IMR-90 (cell line): Measurements from ENCODE around the gene RIMBP2. TPM values are rescaled to one million over a fixed set of nuclear protein-coding genes. Genes with fewer than 3 reads are reported as not detected.

Source experiments
- ATAC-seq: fragments of 200-7000 bp; cut with Tn5 transposase; 2 replicates; pipeline ENCODE4 v1.9.1; 2020; ENCODE audit warnings: low read depth, mild to moderate bottlenecking, moderate library complexity
- BruUV-seq: library from RNA; stranded (reverse); fragments of 400-500 nt; replicated peaks from 2 replicates; lab custom pipeline; 2021; lab: Mats Ljungman, UMichigan
- CTCF ChIA-PET: fragments of 300-600 bp; formaldehyde crosslinking; extraction: SDS; loops from one replicate; lab custom pipeline; 2021; ENCODE audit warnings: antibody characterized with exemption; lab: Yijun Ruan, JAX
- POLR2A ChIA-PET: fragments of 300-600 bp; sonication (Branson Sonifier 250); formaldehyde crosslinking; loops from one replicate; lab custom pipeline; 2022; ENCODE audit warnings: antibody characterized with exemption; ENCODE audit not compliant: unreplicated experiment; lab: Charles Lee
- DNase-seq: peaks from one replicate; pipeline ENCODE4 v3.0.0; 2013
- H2AFZ ChIP-seq: replicated peaks from 2 replicates; pipeline ENCODE3; 2013; ENCODE audit warnings: low read length, mild to moderate bottlenecking; ENCODE audit not compliant: poor library complexity
- H2AK5ac ChIP-seq: 2 replicates; pipeline ENCODE4 v1.6.1; 2013; ENCODE audit warnings: low read depth, low read length, inconsistent platforms
- H2AK9ac ChIP-seq: replicated peaks from 2 replicates; pipeline ENCODE3; 2013; ENCODE audit warnings: mild to moderate bottlenecking, low read depth, low read length, moderate library complexity; ENCODE audit not compliant: poor library complexity
- H2BK120ac ChIP-seq: 2 replicates; pipeline ENCODE4 v1.6.1; 2013; ENCODE audit warnings: low read depth, low read length, inconsistent platforms
- H2BK15ac ChIP-seq: 3 replicates; pipeline ENCODE4 v1.6.1; 2013; ENCODE audit warnings: low read depth, low read length, inconsistent platforms
- H2BK20ac ChIP-seq: 2 replicates; pipeline ENCODE4 v1.6.1; 2013; ENCODE audit warnings: low read depth, mild to moderate bottlenecking, inconsistent platforms, low read length, moderate library complexity
- H2BK5ac ChIP-seq: 2 replicates; pipeline ENCODE4 v1.6.1; 2013; ENCODE audit warnings: mild to moderate bottlenecking, low read depth, low read length, inconsistent platforms; ENCODE audit not compliant: poor library complexity, severe bottlenecking
- H3K14ac ChIP-seq: replicated peaks from 2 replicates; pipeline ENCODE4 v1.6.1; 2013; ENCODE audit warnings: low read depth, low read length, inconsistent platforms
- H3K18ac ChIP-seq: 2 replicates; pipeline ENCODE4 v1.6.1; 2013; ENCODE audit warnings: low read depth, low read length, control low read depth
- H3K23ac ChIP-seq: 2 replicates; pipeline ENCODE4 v1.6.1; 2013; ENCODE audit warnings: low read depth, low read length, inconsistent platforms
- H3K27ac ChIP-seq: 2 replicates; pipeline ENCODE4 v1.5.1; 2013; ENCODE audit warnings: mild to moderate bottlenecking, control low read depth, low read length; ENCODE audit not compliant: insufficient read depth
- H3K27me3 ChIP-seq: 2 replicates; pipeline ENCODE4 v1.6.1; 2013; ENCODE audit warnings: low read length; ENCODE audit not compliant: control insufficient read depth, insufficient read depth
- H3K36me3 ChIP-seq: 2 replicates; pipeline ENCODE4 v1.6.1; 2013; ENCODE audit warnings: low read length, mixed read lengths; ENCODE audit not compliant: control insufficient read depth, insufficient read depth
- H3K4ac ChIP-seq: 2 replicates; pipeline ENCODE4 v1.6.1; 2013; ENCODE audit warnings: low read depth, low read length, inconsistent platforms
- H3K4me1 ChIP-seq: 2 replicates; pipeline ENCODE4 v1.6.1; 2013; ENCODE audit warnings: low read length, mixed read lengths; ENCODE audit not compliant: control insufficient read depth, insufficient read depth
- H3K4me2 ChIP-seq: 2 replicates; pipeline ENCODE4 v1.6.1; 2013; ENCODE audit warnings: low read depth, mild to moderate bottlenecking, control low read depth, low read length, moderate library complexity
- H3K4me3 ChIP-seq: 2 replicates; pipeline ENCODE4 v1.5.1; 2013; ENCODE audit warnings: low read depth, mild to moderate bottlenecking, control low read depth, low read length, moderate library complexity; ENCODE audit not compliant: insufficient read depth
- H3K56ac ChIP-seq: 2 replicates; pipeline ENCODE4 v1.6.1; 2013; ENCODE audit warnings: low read length, inconsistent platforms; ENCODE audit not compliant: insufficient read depth; ENCODE audit errors: extremely low read depth
- H3K79me1 ChIP-seq, 2 experiments: 2 replicates each; pipeline ENCODE4 v1.6.1; 2013; ENCODE audit warnings: low read length in 2 of 2, inconsistent platforms in 1 of 2, low read depth in 1 of 2
- H3K9ac ChIP-seq: 2 replicates; pipeline ENCODE4 v1.6.1; 2013; ENCODE audit warnings: low read depth, low read length, control low read depth
- H3K9me1 ChIP-seq: 2 replicates; pipeline ENCODE4 v1.6.1; 2013; ENCODE audit warnings: low read length, inconsistent platforms; ENCODE audit not compliant: insufficient read depth
- H3K9me3 ChIP-seq: 2 replicates; pipeline ENCODE4 v1.6.1; 2013; ENCODE audit warnings: low read length; ENCODE audit not compliant: control insufficient read depth, insufficient read depth
- H4K20me1 ChIP-seq: 2 replicates; pipeline ENCODE4 v1.6.1; 2013; ENCODE audit warnings: low read length, inconsistent platforms; ENCODE audit not compliant: insufficient read depth
- H4K5ac ChIP-seq: 2 replicates; pipeline ENCODE4 v1.6.1; 2013; ENCODE audit warnings: mild to moderate bottlenecking, low read depth, low read length, control low read depth
- H4K8ac ChIP-seq, 2 experiments: 2 replicates each; pipeline ENCODE4 v1.6.1; 2013; ENCODE audit warnings: low read depth in 2 of 2, low read length in 2 of 2, control low read depth in 1 of 2, inconsistent platforms in 1 of 2
- H4K91ac ChIP-seq: 2 replicates; pipeline ENCODE4 v1.6.1; 2013; ENCODE audit warnings: low read depth, low read length, inconsistent platforms; ENCODE audit not compliant: insufficient read depth
- BHLHE40 ChIP-seq: fragments of 150-350 bp; IDR thresholded peaks from 2 replicates; pipeline ENCODE4 v1.6.1; 2016; ENCODE audit warnings: mild to moderate bottlenecking, low read depth, low read length
- CEBPB ChIP-seq: IDR thresholded peaks from 2 replicates; pipeline ENCODE4 v1.6.1; 2012; ENCODE audit warnings: low read depth, low read length, improper control_type of control experiment
- CHD1 ChIP-seq: IDR thresholded peaks from 2 replicates; pipeline ENCODE4 v1.6.1; 2012; ENCODE audit warnings: low read depth, low read length, improper control_type of control experiment
- FOS ChIP-seq: fragments of 150-350 bp; IDR thresholded peaks from 2 replicates; pipeline ENCODE4 v1.6.1; 2016; ENCODE audit warnings: low read depth, low read length
- MAFK ChIP-seq: IDR thresholded peaks from 2 replicates; pipeline ENCODE4 v1.6.1; 2012; ENCODE audit warnings: low read depth, low read length, improper control_type of control experiment
- MAZ ChIP-seq: IDR thresholded peaks from 2 replicates; pipeline ENCODE4 v1.6.1; 2012; ENCODE audit warnings: low read depth, mild to moderate bottlenecking, low read length, improper control_type of control experiment, moderate library complexity, borderline replicate concordance
- MXI1 ChIP-seq: IDR thresholded peaks from 2 replicates; pipeline ENCODE4 v1.6.1; 2012; ENCODE audit warnings: low read depth, mild to moderate bottlenecking, low read length, moderate library complexity, borderline replicate concordance
- NFE2L2 ChIP-seq: fragments of 150-350 bp; IDR thresholded peaks from 2 replicates; pipeline ENCODE4 v1.6.1; 2016; ENCODE audit warnings: low read depth, mild to moderate bottlenecking, low read length
- POLR2A ChIP-seq: IDR thresholded peaks from 2 replicates; pipeline ENCODE4 v1.6.1; 2012; ENCODE audit warnings: mild to moderate bottlenecking, low read depth, low read length
- RAD21 ChIP-seq: IDR thresholded peaks from 2 replicates; pipeline ENCODE4 v1.6.1; 2012; ENCODE audit warnings: low read length, improper control_type of control experiment
- RCOR1 ChIP-seq: IDR thresholded peaks from 2 replicates; pipeline ENCODE4 v1.6.1; 2012; ENCODE audit warnings: mild to moderate bottlenecking, low read length, improper control_type of control experiment; ENCODE audit not compliant: insufficient replicate concordance
- RFX5 ChIP-seq: IDR thresholded peaks from 2 replicates; pipeline ENCODE4 v1.8.0; 2012; ENCODE audit warnings: low read depth, mild to moderate bottlenecking, low read length, moderate library complexity
- SMC3 ChIP-seq: fragments of 150-350 bp; IDR thresholded peaks from 2 replicates; pipeline ENCODE4 v1.6.1; 2016; ENCODE audit warnings: low read depth, mild to moderate bottlenecking, antibody characterized with exemption, low read length, moderate library complexity
- WGBS, 2 experiments: methylation state at CpG; one replicate each; pipeline versions ENCODE4 v1.1.5 to v1.1.7; 2013; ENCODE audit warnings: missing lambda C conversion rate in 2 of 2; ENCODE audit not compliant: insufficient read length in 1 of 2; ENCODE audit errors: extremely low coverage in 2 of 2; 5-methylcytosine and 5-hydroxymethylcytosine counted together
- dilution Hi-C: fragments of 300-500 bp; cut with HindIII; formaldehyde crosslinking; loops from one replicate; pipeline ENCODE4 v1.14.3; 2018; ENCODE audit warnings: low sequenced_read_pairs; ENCODE audit not compliant: unreplicated experiment
- in situ Hi-C: fragments of 300-500 bp; cut with MboI; formaldehyde crosslinking; loops from 3 replicates; pipeline ENCODE4 v1.14.3; 2019; ENCODE audit warnings: low sequenced_read_pairs, inconsistent platforms, mixed read lengths
- intact Hi-C: fragments of 100-400 bp; cut with micrococcal nuclease; formaldehyde crosslinking; loops from 2 replicates; pipeline ENCODE4 v1.10.0; 2022
- polyA plus RNA-seq, 3 experiments: library from polyadenylated mRNA; depleted of rRNA; stranded (reverse); fragments of >200 nt; gene quantifications; 2 replicates each; pipeline ENCODE4 v1.2.3, GENCODE V29; 2012; ENCODE audit warnings: low replicate concordance in 1 of 3
- total RNA-seq: library from RNA; depleted of rRNA; stranded (reverse); fragments of >200 nt; gene quantifications from 2 replicates; pipeline ENCODE4 v1.2.3, GENCODE V29; 2012
- TF ChIP-seq, protein P1 (sequence below): conservative IDR thresholded peaks from 2 replicates; pipeline ENCODE4 v1.5.1; 2012; ENCODE audit warnings: mild to moderate bottlenecking, low read depth, low read length, improper control_type of control experiment

RIMBP2 gene
- total and polyA plus RNA-seq, 2 of the 4 experiments (the other 2 are of a cell fraction), result not detected

DNA sequence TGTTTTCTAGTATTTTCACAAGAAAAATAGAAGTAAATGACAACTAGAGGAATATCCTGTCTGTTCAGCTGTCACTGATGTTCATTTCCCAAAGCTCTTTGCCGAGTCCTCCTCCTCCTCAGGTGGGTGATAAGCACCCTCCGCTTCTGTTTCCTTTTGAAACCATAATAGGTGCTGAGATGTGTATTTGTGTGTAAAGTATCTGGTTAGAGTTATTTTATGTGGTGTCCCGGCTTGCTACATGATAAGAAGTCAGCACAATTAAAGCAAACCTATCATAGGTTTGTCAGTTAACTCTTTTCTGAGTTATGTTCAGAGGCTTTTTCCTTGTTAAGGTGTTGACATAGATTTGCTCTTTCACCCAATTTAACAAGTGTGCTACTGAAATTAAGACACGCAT is 296.0 kb downstream of the RIMBP2 start:
- no peak overlapping the region for H3K4ac ChIP-seq
- H4K8ac ChIP-seq, result no peak overlapping the region
- H4K91ac ChIP-seq, result no peak overlapping the region
- BruUV-seq, result no TSS peak
- H4K5ac ChIP-seq, result no peak overlapping the region
- no peak overlapping the region for H3K23ac ChIP-seq
- in situ Hi-C loops (no loop called here), dilution Hi-C loops (no loop called here), intact Hi-C loops (no loop called here)
- H3K18ac ChIP-seq, result no peak overlapping the region
- no peak overlapping the region for H2BK15ac ChIP-seq
- no peaks in the 10 kb centered on the region for H3K36me3 ChIP-seq
- no peak overlapping the region for H3K27ac ChIP-seq
- no peak overlapping the region for H2AK5ac ChIP-seq
- H3K9me1 ChIP-seq, result no peaks in the 10 kb centered on the region
- H3K4me1 ChIP-seq, result no peaks in the 10 kb centered on the region
- no peaks in the 10 kb centered on the region for H4K20me1 ChIP-seq
- H3K79me1 ChIP-seq, result no peaks in the 10 kb centered on the region
- DNase-seq, result no peak
- ATAC-seq, result no peak
- H3K14ac ChIP-seq, result no peak overlapping the region
- H3K9ac ChIP-seq, result no peak overlapping the region
- ChIA-PET CTCF (no interaction called here), POLR2A (no interaction called here)
- WGBS, 2 experiments, result no CpG with 5 or more reads among the region's 4 CpGs
- H3K4me3 ChIP-seq, result no peak overlapping the region
- H3K56ac ChIP-seq, result no peak overlapping the region
- H2AK9ac ChIP-seq, result no peak overlapping the region
- H3K4me2 ChIP-seq, result no peak overlapping the region
- TF ChIP-seq POLR2A, result no peak
- TF ChIP-seq RAD21, result no peak
- no peak for TF ChIP-seq MAFK
- no peak for TF ChIP-seq CHD1
- no peak for TF ChIP-seq MAZ
- TF ChIP-seq RCOR1, result no peak
- no peak for TF ChIP-seq SMC3
- no peak for TF ChIP-seq CEBPB
- TF ChIP-seq FOS, result no peak
- TF ChIP-seq NFE2L2, result no peak
- TF ChIP-seq, protein P1, sequence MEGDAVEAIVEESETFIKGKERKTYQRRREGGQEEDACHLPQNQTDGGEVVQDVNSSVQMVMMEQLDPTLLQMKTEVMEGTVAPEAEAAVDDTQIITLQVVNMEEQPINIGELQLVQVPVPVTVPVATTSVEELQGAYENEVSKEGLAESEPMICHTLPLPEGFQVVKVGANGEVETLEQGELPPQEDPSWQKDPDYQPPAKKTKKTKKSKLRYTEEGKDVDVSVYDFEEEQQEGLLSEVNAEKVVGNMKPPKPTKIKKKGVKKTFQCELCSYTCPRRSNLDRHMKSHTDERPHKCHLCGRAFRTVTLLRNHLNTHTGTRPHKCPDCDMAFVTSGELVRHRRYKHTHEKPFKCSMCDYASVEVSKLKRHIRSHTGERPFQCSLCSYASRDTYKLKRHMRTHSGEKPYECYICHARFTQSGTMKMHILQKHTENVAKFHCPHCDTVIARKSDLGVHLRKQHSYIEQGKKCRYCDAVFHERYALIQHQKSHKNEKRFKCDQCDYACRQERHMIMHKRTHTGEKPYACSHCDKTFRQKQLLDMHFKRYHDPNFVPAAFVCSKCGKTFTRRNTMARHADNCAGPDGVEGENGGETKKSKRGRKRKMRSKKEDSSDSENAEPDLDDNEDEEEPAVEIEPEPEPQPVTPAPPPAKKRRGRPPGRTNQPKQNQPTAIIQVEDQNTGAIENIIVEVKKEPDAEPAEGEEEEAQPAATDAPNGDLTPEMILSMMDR, result no peak
- TF ChIP-seq BHLHE40, result no peak
- no peak for TF ChIP-seq RFX5
- TF ChIP-seq MXI1, result no peak
- H2BK120ac ChIP-seq, result no peak overlapping the region
- H2BK5ac ChIP-seq, result no peak overlapping the region
- H2AFZ ChIP-seq, result no peak overlapping the region
- no peak overlapping the region for H2BK20ac ChIP-seq
- H3K27me3 ChIP-seq, result no peaks in the 10 kb centered on the region
- H3K9me3 ChIP-seq, result peaks cover 27% of the 10 kb centered on the region
